K562 (cell line): ENCODE data around the gene SFT2D2. TPM values are rescaled to one million over a fixed set of nuclear protein-coding genes. Genes with fewer than 3 reads are reported as not detected.

Experiments
- ATAC-seq: fragments of 200-7000 bp; cut with Tn5 transposase; 3 replicates; pipeline ENCODE4 v1.9.1; 2020; ENCODE audit warnings: moderate library complexity
- BruUV-seq: library from RNA; stranded (reverse); fragments of 400-500 nt; replicated peaks from 2 replicates; lab custom pipeline; 2021; lab: Mats Ljungman, UMichigan
- CTCF ChIA-PET: fragments of 300-600 bp; formaldehyde crosslinking; extraction: SDS; loops from one replicate; lab custom pipeline; 2021; ENCODE audit warnings: low intra/inter-chr PET ratio; lab: Yijun Ruan, JAX
- POLR2A ChIA-PET: fragments of 300-600, 350-650 bp; sonication (Branson Sonifier 250); formaldehyde crosslinking; extraction: SDS; loops from one replicate; lab custom pipeline; 2021; ENCODE audit warnings: antibody characterized with exemption, inconsistent platforms; lab: Yijun Ruan, JAX
- DNase-seq, 4 experiments: peaks; one replicate each; pipeline versions ENCODE4 v3.0.0 to v3.0.0-alpha.2; 2011 to 2018; ENCODE audit warnings: low spot score in 3 of 4, mixed read lengths in 3 of 4; ENCODE audit errors: extremely low read depth in 1 of 4
- FAIRE-seq: peaks from 2 replicates; lab custom pipeline; 2011; peaks lifted over from hg19 to GRCh38; lab: Jason Lieb, UNC
- H2AFZ ChIP-seq: 2 replicates; pipeline ENCODE4 v1.6.0; 2011; ENCODE audit warnings: low read depth, low read length, control low read depth, inconsistent platforms
- H3K27ac ChIP-seq: fragments of 200-600 bp; 3 replicates; pipeline ENCODE4 v1.8.0; 2011; ENCODE audit warnings: low read depth, mild to moderate bottlenecking, control low read depth, inconsistent platforms, low read length, moderate library complexity, mixed read lengths; ENCODE audit errors: extremely low read depth
- H3K27me3 ChIP-seq, 2 experiments: fragments of 300-600 bp in 1 of 2; 2 replicates in 1 of 2; 3 replicates in 1 of 2; pipeline versions ENCODE4 v1.6.0 to v1.8.0; 2011; ENCODE audit warnings: inconsistent platforms in 2 of 2, low read length in 2 of 2, mild to moderate bottlenecking in 1 of 2, mixed read lengths in 1 of 2, moderate library complexity in 1 of 2; ENCODE audit not compliant: control insufficient read depth in 2 of 2, insufficient read depth in 2 of 2
- H3K36me3 ChIP-seq: fragments of 300-600 bp; 3 replicates; pipeline ENCODE4 v1.8.0; 2011; ENCODE audit warnings: mild to moderate bottlenecking, low read length, inconsistent platforms; ENCODE audit not compliant: control insufficient read depth, insufficient read depth
- H3K4me1 ChIP-seq, 2 experiments: fragments of 200-600 bp in 1 of 2; replicated peaks in 1 of 2; 2 replicates in 1 of 2; 3 replicates in 1 of 2; pipeline versions ENCODE4 v1.5.1 to v1.8.0; 2011; ENCODE audit warnings: inconsistent platforms in 2 of 2, low read length in 2 of 2, mild to moderate bottlenecking in 1 of 2, mixed read lengths in 1 of 2, moderate library complexity in 1 of 2; ENCODE audit not compliant: control insufficient read depth in 2 of 2, insufficient read depth in 2 of 2
- H3K4me2 ChIP-seq: 2 replicates; pipeline ENCODE4 v1.6.1; 2011; ENCODE audit warnings: low read length, control low read depth, inconsistent platforms, mixed read lengths; ENCODE audit not compliant: insufficient read depth
- H3K4me3 ChIP-seq: fragments of 200-600 bp; sonication (generic), shearing (Covaris generic); 2 replicates; pipeline ENCODE4 v1.5.1; 2016; ENCODE audit warnings: control low read depth, inconsistent platforms
- H3K79me2 ChIP-seq: fragments of 200-600 bp; 3 replicates; pipeline ENCODE4 v1.8.0; 2011; ENCODE audit warnings: low read length, inconsistent platforms; ENCODE audit not compliant: control insufficient read depth, insufficient read depth
- H3K9ac ChIP-seq, 2 experiments: 2 replicates each; pipeline versions ENCODE4 v1.6.0 to v1.6.1; 2011; ENCODE audit warnings: low read depth in 2 of 2, low read length in 2 of 2, control low read depth in 1 of 2, inconsistent platforms in 1 of 2, mild to moderate bottlenecking in 1 of 2, mixed read lengths in 1 of 2; ENCODE audit not compliant: insufficient read depth in 1 of 2
- H3K9me1 ChIP-seq: one replicate; pipeline ENCODE4 v1.6.0; 2011; ENCODE audit warnings: inconsistent platforms, mild to moderate bottlenecking, low read length, moderate library complexity; ENCODE audit not compliant: control insufficient read depth, insufficient read depth
- H3K9me3 ChIP-seq: replicated peaks from 2 replicates; pipeline ENCODE4 v1.5.1; 2011; ENCODE audit warnings: low read depth, low read length, inconsistent platforms; ENCODE audit not compliant: control insufficient read depth, insufficient read depth
- H4K20me1 ChIP-seq: replicated peaks from 2 replicates; pipeline ENCODE4 v1.6.1; 2011; ENCODE audit warnings: low read length, inconsistent platforms, mixed read lengths; ENCODE audit not compliant: control insufficient read depth, insufficient read depth
- GTF2F1 ChIP-seq: IDR thresholded peaks from 2 replicates; pipeline ENCODE4 v1.6.1; 2011; ENCODE audit warnings: low read depth, low read length, improper control_type of control experiment
- MEIS2 ChIP-seq: fragments of 450-650 bp; IDR thresholded peaks from 2 replicates; pipeline ENCODE4 v1.6.1; 2014; ENCODE audit warnings: mild to moderate bottlenecking; ENCODE audit not compliant: partially characterized antibody
- ZNF134 ChIP-seq: fragments of 250-450 bp; sonication (Bioruptor Pico); conservative IDR thresholded peaks from 2 replicates; pipeline ENCODE4 v1.4.0; 2020
- ZNF184 ChIP-seq: sonication (generic); formaldehyde crosslinking; IDR thresholded peaks from 2 replicates; pipeline ENCODE4 v1.5.0; 2020; ENCODE audit warnings: missing genetic modification reagents
- ZNF408 ChIP-seq: fragments of 250-450 bp; sonication (Bioruptor Pico); IDR thresholded peaks from 2 replicates; pipeline ENCODE4 v1.4.0; 2020; ENCODE audit warnings: low read depth, mild to moderate bottlenecking, moderate library complexity
- WGBS: fragments of 100-300 bp; shearing (Covaris generic); methylation state at CpG from one replicate; pipeline ENCODE4 v1.1.6; 2016; ENCODE audit warnings: low coverage, mixed read lengths; ENCODE audit not compliant: insufficient coverage; ENCODE audit errors: missing lambda C conversion rate; 5-methylcytosine and 5-hydroxymethylcytosine counted together
- in situ Hi-C: fragments of 300-500 bp; cut with MboI; formaldehyde crosslinking; loops from 4 replicates; pipeline ENCODE4 v1.15.0; 2018; ENCODE audit warnings: inconsistent platforms, mixed read lengths
- intact Hi-C: fragments of 100-400 bp; cut with micrococcal nuclease; formaldehyde crosslinking; loops from 2 replicates; pipeline ENCODE4 v1.14.2; 2022
- polyA plus RNA-seq, 8 experiments: library from polyadenylated mRNA; depleted of rRNA in 4 of 8; stranded (reverse) in 5 of 8; unstranded in 3 of 8; fragments of >200 nt; fragmentation: Nextera tagmentation in 2 of 8; fragmentation: Illumina TruSeq in 1 of 8; extraction: Ambion mirVana in 2 of 8; extraction: Trizol in 1 of 8; gene quantifications; 2 replicates each; pipeline versions ENCODE4 v1.2.1 to v1.2.3, GENCODE V29; 2011 to 2014; ENCODE audit warnings: inconsistent platforms in 1 of 8, missing spikeins in 1 of 8
- total RNA-seq, 7 experiments: library from RNA; depleted of rRNA in 6 of 7; stranded (reverse); fragments of >200 nt in 6 of 7; fragmentation: Illumina TruSeq in 2 of 7; extraction: Trizol in 2 of 7; gene quantifications; 2 replicates each; pipeline versions ENCODE4 v1.2.1 to v1.2.3, GENCODE V29; 2011 to 2021; ENCODE audit warnings: low replicate concordance in 1 of 7
- TF ChIP-seq, protein P1 (sequence below), 2 experiments: fragments of 450-650 bp in 1 of 2; sonication (generic) in 1 of 2; formaldehyde crosslinking in 1 of 2; IDR thresholded peaks in 1 of 2; conservative IDR thresholded peaks in 1 of 2; 2 replicates each; pipeline versions ENCODE4 v1.6.1 to v1.8.1; 2016 to 2023; ENCODE audit warnings: mild to moderate bottlenecking in 2 of 2, moderate library complexity in 2 of 2, inconsistent platforms in 1 of 2, missing genetic modification reagents in 1 of 2
- TF ChIP-seq, protein P2 (sequence below), 2 experiments: IDR thresholded peaks in 1 of 2; conservative IDR thresholded peaks in 1 of 2; 2 replicates each; pipeline ENCODE4 v1.6.1; 2016; ENCODE audit warnings: low read depth in 2 of 2, mild to moderate bottlenecking in 1 of 2, missing compliant biosample characterization in 1 of 2, missing genetic modification characterization in 1 of 2, moderate library complexity in 1 of 2
- TF ChIP-seq, protein P3 (sequence below): sonication (generic); IDR thresholded peaks from 2 replicates; pipeline ENCODE4 v1.6.1; 2016
- TF ChIP-seq, protein P4 (sequence below): fragments of 450-650 bp; IDR thresholded peaks from 2 replicates; pipeline ENCODE4 v1.6.1; 2016; ENCODE audit warnings: borderline replicate concordance

Gene SFT2D2
- total and polyA plus RNA-seq, 9 of the 15 experiments (the other 6 are each of a cell fraction or from before 2014, with no cell fraction given), result 3.4 to 50.1 (median 21.6) TPM

DNA sequence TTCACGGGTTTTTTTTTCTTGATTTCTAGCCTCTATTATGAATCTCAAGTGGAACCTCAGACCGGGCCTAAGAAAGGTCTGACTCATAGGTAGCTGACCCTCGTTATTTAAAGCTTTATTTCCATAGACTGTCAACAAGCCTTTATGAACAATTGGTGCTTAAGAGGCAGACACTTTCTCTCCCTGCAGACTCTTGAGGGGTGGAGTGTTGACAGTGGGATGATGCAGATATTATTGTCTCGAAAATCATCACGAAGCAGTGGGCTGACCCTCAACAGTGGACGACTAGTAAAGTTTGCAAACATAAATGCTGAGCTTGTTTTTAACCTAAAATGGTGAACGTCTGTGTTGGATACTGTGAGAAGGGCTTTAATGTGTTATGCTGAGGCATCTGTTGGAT lies 1.8 kb downstream of the SFT2D2 start:
- FAIRE-seq, result peak; percentile 61
- TF ChIP-seq MEIS2, result peak; percentile 23
- no peak for TF ChIP-seq GTF2F1
- no peak for TF ChIP-seq ZNF408 (CRISPR knock-in tag)
- no peak for TF ChIP-seq ZNF184 (CRISPR knock-in tag)
- TF ChIP-seq, protein P1, sequence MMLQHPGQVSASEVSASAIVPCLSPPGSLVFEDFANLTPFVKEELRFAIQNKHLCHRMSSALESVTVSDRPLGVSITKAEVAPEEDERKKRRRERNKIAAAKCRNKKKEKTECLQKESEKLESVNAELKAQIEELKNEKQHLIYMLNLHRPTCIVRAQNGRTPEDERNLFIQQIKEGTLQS (IDR thresholded peaks at IDR 0.05), result peak; percentile 38; the same call in 1 of the 2 replicates
- TF ChIP-seq, protein P1 (CRISPR knock-in tag; conservative IDR thresholded peaks at IDR 0.05), result no peak
- TF ChIP-seq, protein P2, sequence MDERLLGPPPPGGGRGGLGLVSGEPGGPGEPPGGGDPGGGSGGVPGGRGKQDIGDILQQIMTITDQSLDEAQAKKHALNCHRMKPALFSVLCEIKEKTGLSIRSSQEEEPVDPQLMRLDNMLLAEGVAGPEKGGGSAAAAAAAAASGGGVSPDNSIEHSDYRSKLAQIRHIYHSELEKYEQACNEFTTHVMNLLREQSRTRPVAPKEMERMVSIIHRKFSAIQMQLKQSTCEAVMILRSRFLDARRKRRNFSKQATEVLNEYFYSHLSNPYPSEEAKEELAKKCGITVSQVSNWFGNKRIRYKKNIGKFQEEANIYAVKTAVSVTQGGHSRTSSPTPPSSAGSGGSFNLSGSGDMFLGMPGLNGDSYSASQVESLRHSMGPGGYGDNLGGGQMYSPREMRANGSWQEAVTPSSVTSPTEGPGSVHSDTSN (CRISPR knock-in tag; IDR thresholded peaks at IDR 0.05; ENCODE audit: low read depth), result no peak
- TF ChIP-seq, protein P2 (tag; conservative IDR thresholded peaks at IDR 0.05; ENCODE audit: low read depth), result peak; percentile 39
- TF ChIP-seq, protein P3, sequence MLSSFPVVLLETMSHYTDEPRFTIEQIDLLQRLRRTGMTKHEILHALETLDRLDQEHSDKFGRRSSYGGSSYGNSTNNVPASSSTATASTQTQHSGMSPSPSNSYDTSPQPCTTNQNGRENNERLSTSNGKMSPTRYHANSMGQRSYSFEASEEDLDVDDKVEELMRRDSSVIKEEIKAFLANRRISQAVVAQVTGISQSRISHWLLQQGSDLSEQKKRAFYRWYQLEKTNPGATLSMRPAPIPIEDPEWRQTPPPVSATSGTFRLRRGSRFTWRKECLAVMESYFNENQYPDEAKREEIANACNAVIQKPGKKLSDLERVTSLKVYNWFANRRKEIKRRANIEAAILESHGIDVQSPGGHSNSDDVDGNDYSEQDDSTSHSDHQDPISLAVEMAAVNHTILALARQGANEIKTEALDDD, result peak; percentile 60; the same call in 1 of the 2 replicates
- peak; percentile 92 for TF ChIP-seq ZNF134 (CRISPR knock-in tag)
- TF ChIP-seq, protein P4, sequence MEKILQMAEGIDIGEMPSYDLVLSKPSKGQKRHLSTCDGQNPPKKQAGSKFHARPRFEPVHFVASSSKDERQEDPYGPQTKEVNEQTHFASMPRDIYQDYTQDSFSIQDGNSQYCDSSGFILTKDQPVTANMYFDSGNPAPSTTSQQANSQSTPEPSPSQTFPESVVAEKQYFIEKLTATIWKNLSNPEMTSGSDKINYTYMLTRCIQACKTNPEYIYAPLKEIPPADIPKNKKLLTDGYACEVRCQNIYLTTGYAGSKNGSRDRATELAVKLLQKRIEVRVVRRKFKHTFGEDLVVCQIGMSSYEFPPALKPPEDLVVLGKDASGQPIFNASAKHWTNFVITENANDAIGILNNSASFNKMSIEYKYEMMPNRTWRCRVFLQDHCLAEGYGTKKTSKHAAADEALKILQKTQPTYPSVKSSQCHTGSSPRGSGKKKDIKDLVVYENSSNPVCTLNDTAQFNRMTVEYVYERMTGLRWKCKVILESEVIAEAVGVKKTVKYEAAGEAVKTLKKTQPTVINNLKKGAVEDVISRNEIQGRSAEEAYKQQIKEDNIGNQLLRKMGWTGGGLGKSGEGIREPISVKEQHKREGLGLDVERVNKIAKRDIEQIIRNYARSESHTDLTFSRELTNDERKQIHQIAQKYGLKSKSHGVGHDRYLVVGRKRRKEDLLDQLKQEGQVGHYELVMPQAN, result no peak

More for the DNA sequence above, 1.8 kb downstream of the SFT2D2 start:
- BruUV-seq, result no TSS peak
- DNase-seq (peak in 2 of 4 experiments; percentile 27 to 37), ATAC-seq (no peak)
- CTCF ChIA-PET, result interaction anchor here (0.7 kb wide), 1 partner anchor 59 kb away, joined by 4 read pairs; no protein-coding TSS in a partner anchor
- Histone ChIP-seq H3K4me3 (peak overlapping the region; percentile 80; the same call in 1 of the 2 replicates), H4K20me1 (peaks cover 6% of the 10 kb centered on the region; the same call in 1 of the 2 replicates), H3K27me3 (no peaks in the 10 kb centered on the region), H3K4me1 (peaks cover 20 to 25% of the 10 kb centered on the region in 2 experiments), H2AFZ (no peak overlapping the region), H3K36me3 (peaks cover 49% of the 10 kb centered on the region; the same call in 2 of the 3 replicates), H3K9me3 (no peaks in the 10 kb centered on the region), H3K4me2 (peak overlapping the region; percentile 76), H3K27ac (no peak overlapping the region), H3K79me2 (peaks cover 66% of the 10 kb centered on the region), H3K9me1 (no peaks in the 10 kb centered on the region), H3K9ac (peak overlapping the region in 1 of 2 experiments; percentile 85; a peak in 1 of 4 replicates)
- WGBS, result 9% methylated on average over 7 of the region's 7 CpGs
- POLR2A ChIA-PET, result interaction anchor here (1.7 to 3.2 kb wide), 3 partner anchors 9 to 15 kb away, joined by 6 to 32 read pairs (median 12); no protein-coding TSS in a partner anchor
- intact Hi-C loops (loop anchor here (10.0 kb wide), 1 partner anchor 133 kb away; no protein-coding TSS in a partner anchor), in situ Hi-C loops (no loop called here)
